Right ventricle myocardium superior (tissue), 1 donor: ENCODE measurements around the gene KIF7. TPM values are rescaled to one million over a fixed set of nuclear protein-coding genes. Genes with fewer than 3 reads are reported as not detected.
"Not testable (repeated sequence)": the region's sequence is repeated elsewhere in the genome, so short reads cannot be mapped to it uniquely, and the experiment has no call there.

ENCODE experiments used
- ATAC-seq: fragments of 200-7000 bp; cut with Tn5 transposase; one replicate; pipeline ENCODE4 v1.9.1; 2020; ENCODE audit warnings: mild to moderate bottlenecking; ENCODE audit not compliant: poor library complexity
- DNase-seq: peaks from one replicate; pipeline ENCODE4 v3.0.0-alpha.2; 2020
- intact Hi-C: fragments of 100-400 bp; cut with DNase I; formaldehyde crosslinking; loops from one replicate; pipeline ENCODE4 v1.11.2; 2022
- total RNA-seq: library from RNA; stranded (reverse); fragmentation: NEBNext Ultra II Directional; extraction: Animal tissue kit (Norgen Biotek cat#: 25700); gene quantifications from one replicate; pipeline ENCODE4 v1.2.1, GENCODE V29; 2021
- donor health status: DM: no; HTN: yes; CAD: no; lungs with severe emphysema.

The KIF7 gene
- total RNA-seq, 1 donor from 2014 or later, result 1.9 TPM

GRCh38 chr15:89580747-89581146 lies 74.5 kb downstream of the KIF7 start:
- ATAC-seq, intact Hi-C loops, DNase-seq: not testable (repeated sequence)

DNA sequence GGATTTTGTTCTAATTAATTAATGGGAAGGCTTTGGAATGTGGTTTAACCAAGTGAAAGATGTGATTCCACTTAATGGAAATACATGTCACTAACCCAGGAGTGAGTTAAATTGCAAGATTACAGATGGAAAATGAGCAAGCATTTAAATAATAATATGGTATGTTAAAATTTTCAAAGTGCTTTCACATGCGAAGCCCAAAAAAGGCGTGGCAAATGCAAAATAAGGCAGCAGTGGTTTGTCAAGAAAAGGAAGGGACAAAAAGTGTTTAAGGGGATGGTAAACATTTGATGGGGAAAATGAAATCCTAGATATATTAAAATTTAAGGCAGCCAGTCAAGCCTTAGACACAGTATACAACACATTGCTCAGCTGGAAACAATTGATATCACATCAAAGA lies 77.1 kb downstream of the KIF7 start:
- no peak for ATAC-seq
- intact Hi-C loops, result no loop called here
- DNase-seq, result no peak

Other genes starting within 250 kb of the KIF7 start
- gene RHCG, start 158.9 kb downstream of the KIF7 start, total RNA-seq, result not detected
- gene TICRR, start 80.0 kb downstream of the KIF7 start, total RNA-seq, result 0.05 TPM
- 9.9 TPM for gene PLIN1, start 23.9 kb upstream of the KIF7 start, total RNA-seq
- gene PEX11A, start 35.3 kb upstream of the KIF7 start, total RNA-seq, result 13.4 TPM
- gene WDR93, start 35.3 kb upstream of the KIF7 start, total RNA-seq, result 0.11 TPM
- gene MESP1, start 95.8 kb upstream of the KIF7 start, total RNA-seq, result 11.6 TPM
- gene MESP2, start 120.9 kb upstream of the KIF7 start, total RNA-seq, result 0.13 TPM
- gene ANPEP, start 159.4 kb upstream of the KIF7 start, total RNA-seq, result 6.6 TPM
- 47.5 TPM for gene AP3S2, start 238.5 kb upstream of the KIF7 start, total RNA-seq